SU-DHL-6 (cell line): ENCODE data around the gene LMNA.

Experiments
- CTCF ChIP-seq: fragments of 200-600 bp; sonication (generic); IDR thresholded peaks from one replicate; pipeline ENCODE4 v1.5.1; 2017; ENCODE audit warnings: antibody characterized with exemption, mild to moderate bottlenecking, low read length, moderate library complexity; ENCODE audit not compliant: insufficient read depth, poor library complexity, severe bottlenecking
- EZH2phosphoT487 ChIP-seq: fragments of 200-600 bp; sonication (generic), shearing (Covaris generic); conservative IDR thresholded peaks from 2 replicates; pipeline ENCODE4 v1.6.1; 2018; ENCODE audit warnings: mild to moderate bottlenecking, antibody characterized with exemption, low read length, moderate library complexity, mixed read lengths

GRCh38 chr1:156152628-156153027 is 38.1 kb downstream of the LMNA start:
- TF ChIP-seq EZH2phosphoT487 (no peak), CTCF (no peak)
